Panc1 (cell line): ENCODE results near the gene DUSP12. TPM values are rescaled to one million over a fixed set of nuclear protein-coding genes. Genes with fewer than 3 reads are reported as not detected.
"Not testable (repeated sequence)": the region's sequence is repeated elsewhere in the genome, so short reads cannot be mapped to it uniquely, and the experiment has no call there.

ENCODE experiments used
- ATAC-seq: fragments of 200-7000 bp; cut with Tn5 transposase; 2 replicates; pipeline ENCODE4 v1.9.1; 2020; ENCODE audit warnings: mild to moderate bottlenecking, moderate library complexity
- BruUV-seq: library from RNA; stranded (reverse); fragments of 400-500 nt; replicated peaks from 2 replicates; lab custom pipeline; 2021; lab: Mats Ljungman, UMichigan
- CTCF ChIA-PET: fragments of 300-600 bp; sonication (Branson Sonifier 250); formaldehyde crosslinking; loops from one replicate; lab custom pipeline; 2022; ENCODE audit warnings: antibody characterized with exemption; lab: Charles Lee
- POLR2A ChIA-PET: fragments of 300-600 bp; sonication (Branson Sonifier 250); formaldehyde crosslinking; loops from one replicate; lab custom pipeline; 2022; ENCODE audit warnings: antibody characterized with exemption; lab: Charles Lee
- DNase-seq: peaks from one replicate; pipeline ENCODE4 v3.0.0-alpha.2; 2010; ENCODE audit warnings: low read depth, low spot score
- H3K27ac ChIP-seq: 2 replicates; pipeline ENCODE4 v1.5.1; 2011; ENCODE audit warnings: mild to moderate bottlenecking, low read length, inconsistent platforms
- H3K27me3 ChIP-seq: fragments of 200-500 bp; sonication (Bioruptor generic); 2 replicates; pipeline ENCODE4 v1.6.0; 2014; ENCODE audit warnings: low read length, inconsistent platforms; ENCODE audit not compliant: control insufficient read depth, insufficient read depth
- H3K36me3 ChIP-seq: fragments of 200-500 bp; sonication (Bioruptor generic); 2 replicates; pipeline ENCODE4 v1.5.1; 2014; ENCODE audit warnings: inconsistent platforms, mild to moderate bottlenecking, low read length, moderate library complexity; ENCODE audit not compliant: control insufficient read depth, insufficient read depth
- H3K4me1 ChIP-seq: 2 replicates; pipeline ENCODE4 v1.5.1; 2011; ENCODE audit warnings: inconsistent platforms, mild to moderate bottlenecking, low read length, moderate library complexity; ENCODE audit not compliant: control insufficient read depth, insufficient read depth
- H3K4me3 ChIP-seq, 2 experiments: 2 replicates each; pipeline ENCODE4 v1.5.1; 2011 to 2012; ENCODE audit warnings: low read depth in 2 of 2, low read length in 2 of 2, mild to moderate bottlenecking in 2 of 2, inconsistent platforms in 1 of 2, moderate library complexity in 1 of 2
- H3K9me3 ChIP-seq: fragments of 200-500 bp; sonication (Bioruptor generic); 2 replicates; pipeline ENCODE4 v1.5.1; 2014; ENCODE audit warnings: low read depth, mild to moderate bottlenecking, inconsistent platforms, low read length, moderate library complexity; ENCODE audit not compliant: control insufficient read depth, insufficient read depth
- POLR2AphosphoS5 ChIP-seq: IDR thresholded peaks from 2 replicates; pipeline ENCODE4 v1.6.1; 2012; ENCODE audit warnings: mild to moderate bottlenecking, low read depth, low read length, moderate library complexity
- REST ChIP-seq, 2 experiments: IDR thresholded peaks; 2 replicates each; pipeline ENCODE4 v1.6.1; 2011 to 2012; ENCODE audit warnings: low read depth in 2 of 2, control low read depth in 1 of 2, low read length in 1 of 2, mild to moderate bottlenecking in 1 of 2, moderate library complexity in 1 of 2; ENCODE audit not compliant: insufficient read depth in 1 of 2
- SIN3A ChIP-seq: IDR thresholded peaks from 2 replicates; pipeline ENCODE4 v1.6.1; 2012; ENCODE audit warnings: low read depth, mild to moderate bottlenecking, low read length, moderate library complexity, borderline replicate concordance; ENCODE audit not compliant: insufficient read depth
- TCF7L2 ChIP-seq: IDR thresholded peaks from 2 replicates; pipeline ENCODE4 v1.6.1; 2011; ENCODE audit warnings: mild to moderate bottlenecking, low read depth, low read length, inconsistent platforms
- in situ Hi-C: cut with HindIII; loops from 2 replicates; pipeline ENCODE4 v1.10.0; 2016; ENCODE audit warnings: low sequenced_read_pairs, low pct_unique_long_range_greater_than_20kb
- intact Hi-C: fragments of 100-400 bp; cut with micrococcal nuclease; formaldehyde crosslinking; loops from one replicate; pipeline ENCODE4 v1.10.0; 2022; ENCODE audit not compliant: unreplicated experiment
- total RNA-seq: library from RNA; stranded (reverse); gene quantifications from one replicate; pipeline ENCODE4 v1.2.1, GENCODE V29; 2021; ENCODE audit not compliant: unreplicated experiment
- TF ChIP-seq, protein P1 (sequence below): fragments of 450-650 bp; IDR thresholded peaks from 2 replicates; pipeline ENCODE4 v1.5.1; 2017; ENCODE audit warnings: mild to moderate bottlenecking

The DUSP12 gene
- total RNA-seq, 1 experiment from 2014 or later: 22.0 TPM

DNA sequence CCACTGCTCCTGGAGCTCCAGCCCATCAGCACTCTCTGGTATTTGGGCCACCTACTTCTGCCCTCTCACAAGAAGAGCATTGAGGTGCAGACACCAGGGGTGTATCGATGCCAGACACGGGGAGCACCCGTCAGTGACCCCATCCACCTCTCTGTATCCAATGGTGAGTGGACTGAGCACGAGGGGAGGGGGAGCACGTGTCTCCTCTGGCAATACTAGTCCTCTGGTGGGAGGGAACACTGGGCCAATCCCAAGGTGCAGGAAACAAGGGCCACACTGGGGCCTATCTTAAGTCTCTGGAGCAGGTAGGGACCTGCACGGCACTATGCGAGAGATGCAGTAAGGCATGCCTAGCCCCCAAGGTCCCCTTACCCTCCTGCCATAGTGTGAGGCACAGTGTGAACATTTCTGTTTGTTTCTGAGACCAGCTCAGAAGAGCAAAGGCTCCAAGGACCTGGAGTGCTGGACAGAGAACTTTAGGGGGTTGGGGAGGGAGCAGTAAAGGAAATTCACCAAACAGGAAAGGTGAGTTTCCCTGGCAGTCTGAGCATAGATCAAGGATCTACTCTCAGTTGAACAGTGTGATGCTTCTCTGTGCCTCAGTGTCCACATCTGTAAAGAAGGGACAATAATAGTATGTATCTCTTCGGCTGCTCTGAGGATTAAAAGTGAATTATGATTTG, 26.0 kb upstream of the DUSP12 start:
- H3K4me3 ChIP-seq: no peak overlapping the region
- no peak for ATAC-seq
- no peaks in the 10 kb centered on the region for H3K27me3 ChIP-seq
- POLR2A ChIA-PET: no interaction called here
- no peak overlapping the region for H3K27ac ChIP-seq
- in situ Hi-C loops (no loop called here), intact Hi-C loops (no loop called here)
- DNase-seq: no peak
- H3K36me3 ChIP-seq: no peaks in the 10 kb centered on the region; the same call in 1 of the 2 replicates
- TF ChIP-seq TCF7L2 (no peak), POLR2AphosphoS5 (no peak), REST (IDR thresholded peaks at IDR 0.05; ENCODE audit: insufficient read depth in 1 of 2, low read depth in 2 of 2, low read length in 1 of 2) (no peak), SIN3A (no peak)
- TF ChIP-seq, protein P1, sequence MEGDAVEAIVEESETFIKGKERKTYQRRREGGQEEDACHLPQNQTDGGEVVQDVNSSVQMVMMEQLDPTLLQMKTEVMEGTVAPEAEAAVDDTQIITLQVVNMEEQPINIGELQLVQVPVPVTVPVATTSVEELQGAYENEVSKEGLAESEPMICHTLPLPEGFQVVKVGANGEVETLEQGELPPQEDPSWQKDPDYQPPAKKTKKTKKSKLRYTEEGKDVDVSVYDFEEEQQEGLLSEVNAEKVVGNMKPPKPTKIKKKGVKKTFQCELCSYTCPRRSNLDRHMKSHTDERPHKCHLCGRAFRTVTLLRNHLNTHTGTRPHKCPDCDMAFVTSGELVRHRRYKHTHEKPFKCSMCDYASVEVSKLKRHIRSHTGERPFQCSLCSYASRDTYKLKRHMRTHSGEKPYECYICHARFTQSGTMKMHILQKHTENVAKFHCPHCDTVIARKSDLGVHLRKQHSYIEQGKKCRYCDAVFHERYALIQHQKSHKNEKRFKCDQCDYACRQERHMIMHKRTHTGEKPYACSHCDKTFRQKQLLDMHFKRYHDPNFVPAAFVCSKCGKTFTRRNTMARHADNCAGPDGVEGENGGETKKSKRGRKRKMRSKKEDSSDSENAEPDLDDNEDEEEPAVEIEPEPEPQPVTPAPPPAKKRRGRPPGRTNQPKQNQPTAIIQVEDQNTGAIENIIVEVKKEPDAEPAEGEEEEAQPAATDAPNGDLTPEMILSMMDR: no peak
- BruUV-seq: no TSS peak
- no peaks in the 10 kb centered on the region for H3K9me3 ChIP-seq
- CTCF ChIA-PET: no interaction called here
- H3K4me1 ChIP-seq: peaks cover 3% of the 10 kb centered on the region; the same call in 1 of the 2 replicates

- intact Hi-C loops, H3K4me1 ChIP-seq: not testable (repeated sequence)
- in situ Hi-C loops: loop anchor here (25.0 kb wide), 1 partner anchor 188 kb away; the partner anchor contains the start of gene FCGR3A
Observed at GRCh38 chr1:161725258-161725907, 24.2 kb upstream of the DUSP12 start.

More at GRCh38 chr1:161725258-161725907, 24.2 kb upstream of the DUSP12 start:
- H3K27ac ChIP-seq, BruUV-seq, H3K36me3 ChIP-seq, H3K9me3 ChIP-seq, ATAC-seq, DNase-seq, POLR2A ChIA-PET, H3K27me3 ChIP-seq: not testable (repeated sequence)
- peak overlapping the region; percentile 56 to 89 for H3K4me3 ChIP-seq
- CTCF ChIA-PET: interaction anchor here (2.4 kb wide), 1 partner anchor 12 kb away, joined by 9 read pairs; no protein-coding TSS in a partner anchor
